Activated CD8-positive, alpha-beta T cell treated with anti-CD3 and anti-CD28 coated beads for 36 hours (primary cell): Measurements from ENCODE around the gene JMJD4. TPM values are rescaled to one million over a fixed set of nuclear protein-coding genes. Genes with fewer than 3 reads are reported as not detected.
A peak's percentile ranks its signal among the peaks of the same experiment; 100 is the strongest.

Experiments used
- ATAC-seq: fragments of 200-7000 bp; cut with Tn5 transposase; one replicate; pipeline ENCODE4 v1.10.0; 2021; ENCODE audit warnings: mild to moderate bottlenecking, moderate library complexity
- CTCF ChIA-PET: fragments of 350-600 bp; sonication (Branson Sonifier 250); formaldehyde crosslinking; loops from one replicate; lab custom pipeline; 2021; ENCODE audit warnings: antibody characterized with exemption; lab: Charles Lee
- POLR2A ChIA-PET: fragments of 350-600 bp; sonication (Branson Sonifier 250); formaldehyde crosslinking; loops from one replicate; lab custom pipeline; 2021; ENCODE audit warnings: antibody characterized with exemption; lab: Charles Lee
- DNase-seq: peaks from one replicate; pipeline ENCODE4 v3.0.0-alpha.2; 2020
- H3K27ac Mint-ChIP-seq: one replicate; pipeline ENCODE4 v1.8.0; 2021; ENCODE audit warnings: mild to moderate bottlenecking, mixed read lengths
- H3K27me3 Mint-ChIP-seq: one replicate; pipeline ENCODE4 v1.8.0; 2021; ENCODE audit warnings: mixed read lengths
- H3K36me3 Mint-ChIP-seq: one replicate; pipeline ENCODE4 v1.8.0; 2021; ENCODE audit warnings: low read depth, mixed read lengths
- H3K4me1 Mint-ChIP-seq: one replicate; pipeline ENCODE4 v1.8.0; 2021; ENCODE audit warnings: low read depth, mixed read lengths
- H3K4me3 Mint-ChIP-seq: one replicate; pipeline ENCODE4 v1.8.0; 2021; ENCODE audit warnings: mild to moderate bottlenecking, moderate library complexity, mixed read lengths
- H3K9me3 Mint-ChIP-seq: one replicate; pipeline ENCODE4 v1.8.0; 2021; ENCODE audit warnings: mixed read lengths
- intact Hi-C: fragments of 100-400 bp; cut with micrococcal nuclease; formaldehyde crosslinking; loops from one replicate; pipeline ENCODE4 v1.10.0; 2022
- total RNA-seq, 2 experiments: library from RNA; stranded (reverse); gene quantifications; one replicate each; pipeline ENCODE4 v1.2.3, GENCODE V29; 2021
- TF ChIP-seq, protein P1 (sequence below): fragments of 200-600 bp; IDR thresholded peaks from one replicate; pipeline ENCODE4 v1.8.0; 2022; ENCODE audit warnings: antibody characterized with exemption, mild to moderate bottlenecking

The JMJD4 gene, protein sequence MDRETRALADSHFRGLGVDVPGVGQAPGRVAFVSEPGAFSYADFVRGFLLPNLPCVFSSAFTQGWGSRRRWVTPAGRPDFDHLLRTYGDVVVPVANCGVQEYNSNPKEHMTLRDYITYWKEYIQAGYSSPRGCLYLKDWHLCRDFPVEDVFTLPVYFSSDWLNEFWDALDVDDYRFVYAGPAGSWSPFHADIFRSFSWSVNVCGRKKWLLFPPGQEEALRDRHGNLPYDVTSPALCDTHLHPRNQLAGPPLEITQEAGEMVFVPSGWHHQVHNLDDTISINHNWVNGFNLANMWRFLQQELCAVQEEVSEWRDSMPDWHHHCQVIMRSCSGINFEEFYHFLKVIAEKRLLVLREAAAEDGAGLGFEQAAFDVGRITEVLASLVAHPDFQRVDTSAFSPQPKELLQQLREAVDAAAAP
- 10 to 100 TPM; 16.2 to 17.3 TPM for total RNA-seq

DNA sequence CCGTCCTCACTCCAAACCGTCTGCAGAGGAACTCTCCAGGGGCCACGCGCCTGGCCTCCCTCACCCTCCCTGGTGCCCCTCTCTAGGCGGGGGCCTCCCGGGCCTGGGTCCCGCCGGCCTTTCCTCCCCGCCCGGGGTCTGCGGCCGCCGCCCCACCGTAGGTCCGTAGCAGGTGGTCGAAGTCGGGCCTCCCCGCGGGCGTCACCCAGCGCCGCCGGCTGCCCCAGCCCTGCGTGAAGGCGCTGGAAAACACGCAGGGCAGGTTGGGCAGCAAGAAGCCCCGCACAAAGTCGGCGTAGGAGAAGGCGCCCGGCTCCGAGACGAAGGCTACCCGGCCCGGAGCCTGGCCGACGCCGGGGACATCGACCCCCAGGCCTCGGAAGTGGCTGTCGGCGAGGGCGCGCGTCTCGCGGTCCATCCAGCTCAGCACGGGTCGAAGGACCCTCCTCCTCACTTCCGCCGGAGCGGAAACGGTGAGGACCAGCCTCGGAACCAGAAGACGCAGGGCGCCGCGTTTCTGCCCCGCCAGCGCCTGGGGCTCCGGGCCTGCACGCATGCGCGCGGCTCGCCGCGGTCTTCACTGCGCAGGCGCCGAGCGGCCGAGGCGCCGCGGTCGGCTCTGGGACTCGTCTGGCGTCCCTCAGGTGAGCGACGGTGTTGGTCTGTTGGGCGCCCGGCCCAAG, at the start of gene JMJD4, which contains the start of gene SNAP47:
Gene JMJD4, minus strand, starts transcription at position 447 of the 683 bp plus-strand sequence. Its CDS starts 29 bp downstream, at position 418.
Gene SNAP47, plus strand, starts transcription at position 580 of the 683 bp plus-strand sequence. CDS start 12,302 bp downstream, outside the sequence.
- ChIA-PET POLR2A (interaction anchor here (0.6 kb wide), 1 partner anchor 753 kb away, joined by 5 read pairs; no protein-coding TSS in a partner anchor), CTCF (no interaction called here)
- Mint-ChIP-seq H3K27me3 (no peaks in the 10 kb centered on the region), H3K9me3 (no peaks in the 10 kb centered on the region), H3K4me1 (peaks cover 41% of the 10 kb centered on the region), H3K27ac (peak within 1 kb of the TSS; percentile 87), H3K4me3 (peak within 1 kb of the TSS; percentile 92), H3K36me3 (peaks cover 20% of the 10 kb centered on the region)
- ATAC-seq: peak; percentile 94
- intact Hi-C loops: no loop called here
- DNase-seq: peak; percentile 92
- TF ChIP-seq, protein P1, sequence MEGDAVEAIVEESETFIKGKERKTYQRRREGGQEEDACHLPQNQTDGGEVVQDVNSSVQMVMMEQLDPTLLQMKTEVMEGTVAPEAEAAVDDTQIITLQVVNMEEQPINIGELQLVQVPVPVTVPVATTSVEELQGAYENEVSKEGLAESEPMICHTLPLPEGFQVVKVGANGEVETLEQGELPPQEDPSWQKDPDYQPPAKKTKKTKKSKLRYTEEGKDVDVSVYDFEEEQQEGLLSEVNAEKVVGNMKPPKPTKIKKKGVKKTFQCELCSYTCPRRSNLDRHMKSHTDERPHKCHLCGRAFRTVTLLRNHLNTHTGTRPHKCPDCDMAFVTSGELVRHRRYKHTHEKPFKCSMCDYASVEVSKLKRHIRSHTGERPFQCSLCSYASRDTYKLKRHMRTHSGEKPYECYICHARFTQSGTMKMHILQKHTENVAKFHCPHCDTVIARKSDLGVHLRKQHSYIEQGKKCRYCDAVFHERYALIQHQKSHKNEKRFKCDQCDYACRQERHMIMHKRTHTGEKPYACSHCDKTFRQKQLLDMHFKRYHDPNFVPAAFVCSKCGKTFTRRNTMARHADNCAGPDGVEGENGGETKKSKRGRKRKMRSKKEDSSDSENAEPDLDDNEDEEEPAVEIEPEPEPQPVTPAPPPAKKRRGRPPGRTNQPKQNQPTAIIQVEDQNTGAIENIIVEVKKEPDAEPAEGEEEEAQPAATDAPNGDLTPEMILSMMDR: no peak

DNA sequence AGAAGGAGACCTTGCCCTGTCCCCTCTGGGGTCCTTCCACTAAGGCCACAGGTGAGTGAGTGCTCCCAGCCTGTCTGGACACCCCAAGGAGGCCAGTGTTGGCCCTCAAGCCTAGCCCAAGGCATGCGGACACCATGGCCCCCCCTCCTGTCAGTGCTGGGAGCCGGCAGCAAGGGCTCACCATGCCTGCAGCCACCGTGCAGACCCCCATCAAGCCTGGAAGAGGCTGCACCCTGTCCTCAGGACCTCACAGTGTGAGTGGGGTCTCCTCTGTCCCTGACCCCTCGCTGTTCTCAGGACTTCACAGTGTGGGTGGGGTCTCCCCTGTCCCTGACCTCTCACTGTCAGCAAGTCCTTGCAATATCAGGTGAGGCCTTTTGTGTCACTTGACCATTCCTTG, 47.1 kb upstream of the JMJD4 start:
- ATAC-seq (no peak), DNase-seq (no peak)
- Mint-ChIP-seq H3K36me3 (no peaks in the 10 kb centered on the region), H3K27ac (no peak overlapping the region), H3K27me3 (peaks cover 4% of the 10 kb centered on the region), H3K4me3 (no peak overlapping the region), H3K4me1 (peaks cover 12% of the 10 kb centered on the region), H3K9me3 (no peaks in the 10 kb centered on the region)
- ChIA-PET CTCF (no interaction called here), POLR2A (no interaction called here)
- intact Hi-C loops: no loop called here
- TF ChIP-seq, protein P1: no peak

DNA sequence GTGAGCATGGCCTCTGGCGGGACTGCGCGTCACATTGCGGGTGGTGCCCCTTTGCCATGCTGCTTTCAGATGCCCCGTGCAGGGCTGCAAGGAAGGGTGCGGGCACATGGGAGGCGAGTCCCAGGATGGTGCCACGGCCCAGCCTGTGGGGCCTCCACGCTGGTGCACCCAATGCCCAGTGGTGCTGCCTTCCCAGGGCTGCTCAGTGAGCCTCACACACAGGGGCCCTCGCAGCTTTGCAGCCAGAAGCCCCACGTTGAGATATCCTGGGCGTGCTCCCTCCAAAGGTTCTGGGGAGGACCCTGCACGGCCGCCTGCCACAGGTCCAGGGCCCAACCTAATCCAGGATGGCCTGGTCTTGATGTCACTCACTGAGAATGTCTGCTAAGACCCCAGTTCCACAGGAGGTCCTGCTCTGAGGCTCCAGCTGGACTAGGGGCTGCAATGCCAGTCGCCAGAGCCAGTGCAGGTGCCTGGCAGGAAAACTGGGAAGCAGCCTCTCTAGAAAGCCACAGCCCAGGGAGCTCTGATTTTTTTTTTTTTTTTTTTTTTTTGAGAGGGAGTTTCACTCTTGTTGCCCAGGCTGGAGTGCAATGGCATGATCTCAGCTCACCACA, 46.3 kb upstream of the JMJD4 start:
- no peaks in the 10 kb centered on the region for H3K9me3 Mint-ChIP-seq
- POLR2A ChIA-PET: no interaction called here
- ATAC-seq: no peak
- H3K27ac Mint-ChIP-seq: no peak overlapping the region
- H3K4me3 Mint-ChIP-seq: no peak overlapping the region
- no peaks in the 10 kb centered on the region for H3K36me3 Mint-ChIP-seq
- peaks cover 9% of the 10 kb centered on the region for H3K4me1 Mint-ChIP-seq
- TF ChIP-seq, protein P1: no peak
- peaks cover 2% of the 10 kb centered on the region for H3K27me3 Mint-ChIP-seq
- CTCF ChIA-PET: no interaction called here
- DNase-seq: no peak
- intact Hi-C loops: no loop called here

DNA sequence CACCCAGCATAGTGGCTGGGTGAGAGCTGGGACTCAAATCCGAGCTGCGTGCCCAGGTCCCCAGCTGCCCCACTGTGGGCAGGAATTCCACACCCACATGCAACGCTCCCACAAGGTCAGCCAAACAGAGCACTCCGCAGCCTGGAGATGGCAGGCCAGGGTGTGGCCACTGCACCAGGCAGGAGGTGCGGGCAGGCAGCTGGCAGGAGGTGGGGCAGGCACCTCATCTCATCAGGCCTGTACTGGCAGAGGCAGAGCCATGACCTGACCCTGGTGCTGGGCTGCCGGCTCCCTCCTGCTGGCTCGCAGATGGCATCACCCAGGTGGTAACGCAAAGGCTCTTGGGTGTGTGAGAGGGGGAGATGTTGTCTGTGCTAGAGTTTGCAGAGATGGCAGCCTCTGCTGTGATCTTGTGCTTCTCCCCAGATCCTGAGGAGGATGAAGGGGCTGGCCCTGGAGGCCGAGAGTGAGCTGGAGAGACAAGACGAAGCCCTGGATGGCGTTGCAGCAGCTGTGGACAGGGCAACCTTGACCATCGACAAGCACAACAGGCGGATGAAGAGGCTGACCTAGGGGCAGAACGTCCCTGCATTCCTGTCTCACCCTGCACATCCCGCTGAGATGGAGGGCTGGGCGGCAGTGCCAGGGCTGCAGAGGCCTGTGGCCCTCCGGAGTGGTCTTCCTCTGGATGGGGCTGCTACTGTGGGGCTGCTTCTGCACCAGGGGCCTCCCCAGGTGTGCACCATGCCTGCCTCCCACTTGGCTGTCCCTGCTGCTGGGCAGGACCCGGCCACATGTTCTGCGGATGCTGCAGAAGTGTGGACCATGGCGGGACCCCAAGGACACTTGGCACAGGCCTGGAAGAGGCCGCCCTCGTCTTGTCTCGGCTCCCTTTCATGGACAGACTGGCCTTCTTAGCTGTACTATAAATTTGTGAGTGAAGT, 45.3 kb upstream of the JMJD4 start:
- peaks cover under 1% of the 10 kb centered on the region for H3K4me1 Mint-ChIP-seq
- CTCF ChIA-PET: interaction anchor here (1.7 kb wide), 1 partner anchor 14 kb away, joined by 4 read pairs; no protein-coding TSS in a partner anchor
- no peak overlapping the region for H3K27ac Mint-ChIP-seq
- no peaks in the 10 kb centered on the region for H3K27me3 Mint-ChIP-seq
- no peak overlapping the region for H3K4me3 Mint-ChIP-seq
- intact Hi-C loops: no loop called here
- TF ChIP-seq, protein P1: no peak
- DNase-seq (no peak), ATAC-seq (no peak)
- H3K9me3 Mint-ChIP-seq: no peaks in the 10 kb centered on the region
- no peaks in the 10 kb centered on the region for H3K36me3 Mint-ChIP-seq
- POLR2A ChIA-PET: no interaction called here
